NCI-H748 treated with DMSO at 0.1 percent for 48 hours (cell line): ENCODE data around the gene TRAPPC6A.
A peak's percentile ranks its signal among the peaks of the same experiment; 100 is the strongest.
"Not testable (repeated sequence)": the region's sequence is repeated elsewhere in the genome, so short reads cannot be mapped to it uniquely, and the experiment has no call there.

Experiments used
- DNase-seq: peaks from one replicate; lab custom pipeline; 2025; lab: John Stamatoyannopoulos, UW

Gene TRAPPC6A

DNA sequence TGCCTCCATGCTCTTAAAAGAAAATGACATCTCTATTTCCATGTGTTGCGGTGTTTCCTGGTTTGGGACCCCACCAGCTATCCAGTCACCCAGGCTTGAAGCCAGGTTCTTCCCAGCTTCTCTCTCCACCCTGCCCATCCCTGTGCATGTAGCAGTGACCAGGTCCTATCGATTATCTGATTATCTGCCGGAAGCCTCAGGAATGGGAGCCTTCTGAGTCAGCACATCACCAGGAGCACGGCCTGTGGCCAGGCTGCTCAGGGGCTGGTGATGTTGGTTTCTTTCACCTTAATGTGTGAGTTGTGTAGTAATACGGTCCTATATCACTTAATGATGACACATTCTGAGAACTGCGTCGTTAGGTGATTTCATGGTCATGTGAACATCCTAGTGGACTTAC is 51.4 kb downstream of the TRAPPC6A start:
- no peak for DNase-seq

DNA sequence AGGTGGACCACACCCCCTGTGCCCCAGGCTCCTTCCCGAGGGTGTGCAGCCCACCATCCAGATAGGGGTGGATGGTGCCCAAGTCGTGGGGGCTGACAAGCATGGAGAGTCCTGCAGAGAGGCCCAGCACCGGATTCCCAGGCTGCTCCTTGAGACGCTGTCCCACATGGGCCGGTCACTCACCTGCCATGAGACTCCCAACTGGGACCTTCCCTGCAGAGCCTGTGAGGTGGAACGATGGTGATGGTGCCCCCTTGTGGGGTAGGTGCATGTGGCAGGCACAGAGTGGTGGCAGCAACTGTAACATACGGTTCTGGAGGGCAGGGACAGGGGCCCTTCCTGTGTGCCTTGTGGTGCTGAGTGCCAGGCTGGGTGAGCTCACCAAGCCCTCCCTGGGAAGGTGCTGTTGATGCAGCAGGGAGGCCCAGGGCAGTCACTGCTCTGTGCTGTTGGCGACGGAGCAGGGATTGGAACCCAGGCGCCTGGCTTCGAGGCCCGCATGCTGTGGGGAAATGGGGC is 52.0 kb downstream of the TRAPPC6A start:
- no peak for DNase-seq

DNA sequence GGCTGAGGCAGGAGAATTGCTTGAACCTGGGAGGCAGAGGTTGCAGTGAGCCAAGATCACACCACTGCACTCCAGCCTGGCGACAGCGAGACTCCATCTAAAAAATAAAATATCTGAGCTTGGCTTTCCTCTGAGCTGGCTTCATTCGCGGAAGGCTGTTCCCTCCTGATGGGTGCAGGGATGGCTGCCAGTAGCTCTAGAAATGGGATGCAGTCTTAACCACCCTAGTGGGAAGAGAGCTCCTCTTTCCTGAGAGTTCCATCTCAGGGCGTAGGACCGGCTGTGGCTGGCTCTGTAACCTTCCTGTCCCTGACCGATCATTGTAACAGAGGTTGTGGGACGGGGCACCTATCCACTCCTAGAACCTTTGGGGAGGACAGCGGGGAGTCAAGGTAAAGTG is 52.7 kb downstream of the TRAPPC6A start:
- DNase-seq: no peak

DNA sequence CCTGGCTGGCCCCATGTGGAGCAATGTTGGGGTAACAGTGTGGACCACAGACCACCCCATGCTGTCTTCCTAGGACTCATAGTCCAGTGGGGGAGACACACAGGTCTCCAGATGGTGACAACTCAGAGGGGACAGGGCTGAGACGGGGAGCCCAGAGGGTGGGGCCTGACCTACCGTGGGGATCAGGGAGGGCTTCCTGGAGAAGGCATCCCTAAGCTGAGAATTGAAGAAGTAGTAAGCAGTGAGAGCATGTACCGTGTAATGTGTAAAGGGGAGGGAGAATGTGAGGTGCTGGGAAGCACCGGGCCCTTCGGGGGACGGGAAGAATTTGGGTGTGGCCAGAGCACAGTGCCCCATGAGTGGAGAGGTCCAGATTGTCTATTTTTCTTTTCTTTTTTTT is 54.0 kb downstream of the TRAPPC6A start:
- DNase-seq: no peak

DNA sequence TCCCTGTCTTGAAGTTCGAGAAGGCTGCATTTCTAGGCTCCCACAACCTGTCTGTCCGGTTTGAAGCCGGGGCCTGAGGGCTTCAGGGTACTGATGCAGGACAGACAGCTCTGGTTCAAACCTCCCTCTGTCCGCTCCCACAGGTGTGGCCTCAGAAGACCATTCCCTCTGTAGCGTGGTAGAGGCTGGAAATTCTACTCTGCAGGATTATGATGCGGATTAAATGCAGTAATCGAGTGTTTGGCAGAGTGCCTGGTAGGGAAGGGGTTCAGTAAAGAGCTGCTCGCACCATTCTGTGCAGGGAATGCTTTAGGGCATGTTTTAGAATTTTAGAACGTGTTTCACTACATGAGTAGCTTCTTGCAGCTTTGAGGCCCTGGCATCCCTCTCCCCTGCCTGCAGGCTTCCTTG is 54.6 kb downstream of the TRAPPC6A start:
- DNase-seq: no peak

DNA sequence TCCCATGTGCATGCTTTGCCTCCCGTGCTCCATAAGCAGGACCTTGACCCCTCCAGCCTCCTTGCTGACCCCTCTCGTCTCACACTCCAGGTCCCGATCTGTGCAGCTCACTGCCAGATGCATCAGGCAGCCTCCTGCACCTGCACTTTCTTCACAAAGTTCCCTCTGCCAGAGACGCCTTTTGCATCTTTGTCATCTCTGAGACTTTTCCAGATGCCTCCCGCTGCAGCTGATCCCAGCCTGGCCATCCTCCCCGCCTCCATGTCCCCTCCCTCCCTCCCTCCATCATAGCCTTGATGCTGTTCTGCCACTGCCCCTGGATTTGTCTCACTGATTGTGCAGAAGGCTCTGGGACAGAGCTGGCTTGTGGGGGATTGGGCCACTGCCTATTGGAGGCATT is 55.2 kb downstream of the TRAPPC6A start:
- no peak for DNase-seq

DNA sequence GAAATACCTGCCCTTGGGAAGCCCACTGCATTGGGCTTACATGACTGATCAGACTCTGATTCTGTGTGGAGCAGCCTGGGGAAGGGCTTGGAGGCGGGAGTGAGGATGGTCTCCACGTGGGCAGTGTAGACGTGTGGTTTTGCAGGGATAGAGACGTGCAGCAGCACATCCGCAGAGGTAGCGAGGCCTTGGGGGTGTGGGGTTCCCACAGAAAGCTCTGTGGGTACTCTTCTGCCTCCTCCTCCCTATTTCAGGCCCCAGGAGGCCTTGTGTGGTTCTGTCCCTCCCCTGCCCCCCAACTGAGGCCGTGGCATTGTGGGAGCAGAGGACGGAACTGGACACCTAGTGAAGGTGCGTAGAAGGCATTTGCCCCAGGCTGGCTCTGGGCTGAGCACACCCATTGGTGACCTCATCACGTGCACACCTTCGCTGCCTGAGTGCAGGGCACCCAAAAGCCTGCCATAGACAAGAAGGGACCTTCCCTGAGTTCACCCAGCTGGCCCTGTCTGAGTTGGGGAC is 56.2 kb downstream of the TRAPPC6A start:
- no peak for DNase-seq

DNA sequence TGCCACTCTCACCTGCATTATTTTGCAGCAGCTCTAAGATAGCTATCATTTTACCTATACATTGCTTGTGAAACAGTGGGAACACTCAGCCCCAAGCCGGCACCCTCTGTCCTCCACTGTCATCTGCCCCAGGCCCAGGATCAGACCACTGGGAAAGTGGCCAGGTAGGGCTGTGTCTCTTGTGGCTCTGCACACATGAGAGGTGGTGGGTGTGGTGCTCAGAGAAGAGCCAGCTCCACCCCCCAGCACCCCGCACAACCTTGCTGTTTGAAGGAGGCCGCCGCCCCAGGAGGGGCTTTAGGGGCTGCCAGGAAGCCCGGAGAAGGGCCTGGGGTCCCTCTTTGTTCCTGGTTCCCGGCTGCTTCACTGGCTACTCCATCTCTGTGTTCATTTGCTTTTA is 58.5 kb downstream of the TRAPPC6A start:
- no peak for DNase-seq

DNA sequence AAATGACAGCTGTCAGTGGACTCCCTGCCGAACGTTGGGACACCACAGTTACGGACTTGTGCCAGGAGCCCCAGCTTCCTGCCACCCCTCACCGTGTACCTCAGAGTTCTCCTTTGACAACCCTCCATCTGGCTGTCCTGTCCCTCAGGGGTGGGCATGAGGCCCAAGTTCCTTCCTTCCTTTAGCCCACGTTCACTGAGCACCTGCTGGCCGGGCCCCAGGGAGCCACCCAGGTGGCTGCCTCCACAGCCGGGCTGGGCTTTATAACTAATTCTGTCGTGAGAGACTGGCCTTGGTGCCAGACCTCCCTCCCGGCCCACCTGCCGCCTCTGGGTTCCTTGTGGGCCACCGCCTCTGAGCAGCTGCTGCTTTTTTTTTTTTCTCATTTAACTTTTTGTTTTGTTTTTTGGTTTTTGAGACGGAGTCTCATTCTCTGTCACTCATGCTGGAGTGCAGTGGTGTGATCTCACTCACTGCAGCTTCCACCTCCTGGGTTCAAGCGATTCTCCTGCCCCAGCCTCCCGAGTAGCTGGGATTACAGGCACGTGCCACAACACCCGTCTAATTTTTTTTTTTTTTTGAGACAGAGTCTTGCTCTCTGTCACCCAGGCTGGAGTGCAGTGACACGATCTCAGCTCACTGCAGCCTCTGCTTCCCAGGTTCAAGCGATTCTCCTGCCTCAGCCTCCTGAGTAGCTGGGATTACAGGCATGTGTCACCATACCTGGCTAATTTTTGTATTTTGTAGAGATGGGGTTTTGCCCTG is 59.3 kb downstream of the TRAPPC6A start:
- not testable (repeated sequence) for DNase-seq

DNA sequence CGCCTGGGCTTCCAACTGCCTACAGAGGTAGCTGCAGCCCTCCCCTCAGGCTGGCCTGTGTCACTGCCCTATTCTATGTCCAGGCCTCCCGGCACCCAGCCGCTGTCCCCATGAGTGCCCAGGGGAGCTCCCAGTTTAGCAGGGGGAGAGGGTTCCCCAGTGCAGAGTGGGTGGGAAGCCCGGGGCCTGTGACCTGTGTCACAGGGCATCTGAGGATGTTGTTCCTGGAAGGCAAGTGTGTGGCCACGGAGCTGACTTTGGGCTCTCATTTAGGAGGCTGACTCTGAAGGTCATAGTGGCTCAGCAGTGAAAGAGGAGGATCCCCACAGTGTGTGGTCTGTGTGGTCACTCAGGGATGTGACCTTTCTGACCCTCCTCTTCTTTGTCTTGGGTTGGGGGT is 59.9 kb downstream of the TRAPPC6A start:
- DNase-seq: no peak

DNA sequence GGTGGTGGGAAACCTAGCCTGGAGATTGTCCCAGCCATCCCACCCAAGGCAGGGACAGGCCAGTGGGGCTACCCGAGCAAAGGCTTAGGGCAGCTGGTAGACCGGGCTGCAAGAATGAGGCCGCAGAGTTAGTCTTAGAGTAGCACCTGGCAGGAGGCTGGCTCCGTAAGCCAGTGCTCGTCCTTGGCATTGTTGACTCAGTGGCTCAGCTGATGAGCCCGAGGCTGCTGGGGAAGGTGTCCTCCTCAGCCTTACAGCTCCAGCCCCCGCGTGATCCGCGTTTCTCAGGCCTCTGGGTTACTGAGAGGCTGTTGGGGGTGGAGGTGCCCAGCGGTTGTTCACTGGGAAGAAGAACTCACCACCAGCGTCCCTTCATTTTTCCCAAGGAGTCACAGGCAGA is 60.4 kb downstream of the TRAPPC6A start:
- DNase-seq: no peak

DNA sequence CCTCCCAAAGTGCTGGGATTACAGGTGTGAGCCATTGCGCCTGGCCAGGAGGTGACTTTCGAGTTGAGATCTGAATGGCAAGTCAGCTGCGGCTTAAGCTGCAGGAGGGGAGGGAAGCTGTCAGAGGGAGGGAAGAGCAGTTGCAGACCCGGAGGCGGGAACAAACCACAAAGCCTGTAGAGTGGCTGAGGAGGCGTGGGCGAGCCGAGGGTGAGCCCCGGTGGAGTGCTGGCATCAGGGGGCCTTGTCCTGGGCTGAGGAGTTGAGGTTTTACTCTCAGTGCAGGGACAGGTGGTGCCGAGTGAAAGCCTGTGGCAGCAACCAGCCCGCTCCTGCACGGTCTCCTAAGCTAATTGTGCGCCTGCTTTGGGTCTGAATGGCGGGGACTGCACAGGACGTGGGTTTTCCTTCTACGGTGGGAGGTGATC is 60.9 kb downstream of the TRAPPC6A start:
- DNase-seq: no peak

DNA sequence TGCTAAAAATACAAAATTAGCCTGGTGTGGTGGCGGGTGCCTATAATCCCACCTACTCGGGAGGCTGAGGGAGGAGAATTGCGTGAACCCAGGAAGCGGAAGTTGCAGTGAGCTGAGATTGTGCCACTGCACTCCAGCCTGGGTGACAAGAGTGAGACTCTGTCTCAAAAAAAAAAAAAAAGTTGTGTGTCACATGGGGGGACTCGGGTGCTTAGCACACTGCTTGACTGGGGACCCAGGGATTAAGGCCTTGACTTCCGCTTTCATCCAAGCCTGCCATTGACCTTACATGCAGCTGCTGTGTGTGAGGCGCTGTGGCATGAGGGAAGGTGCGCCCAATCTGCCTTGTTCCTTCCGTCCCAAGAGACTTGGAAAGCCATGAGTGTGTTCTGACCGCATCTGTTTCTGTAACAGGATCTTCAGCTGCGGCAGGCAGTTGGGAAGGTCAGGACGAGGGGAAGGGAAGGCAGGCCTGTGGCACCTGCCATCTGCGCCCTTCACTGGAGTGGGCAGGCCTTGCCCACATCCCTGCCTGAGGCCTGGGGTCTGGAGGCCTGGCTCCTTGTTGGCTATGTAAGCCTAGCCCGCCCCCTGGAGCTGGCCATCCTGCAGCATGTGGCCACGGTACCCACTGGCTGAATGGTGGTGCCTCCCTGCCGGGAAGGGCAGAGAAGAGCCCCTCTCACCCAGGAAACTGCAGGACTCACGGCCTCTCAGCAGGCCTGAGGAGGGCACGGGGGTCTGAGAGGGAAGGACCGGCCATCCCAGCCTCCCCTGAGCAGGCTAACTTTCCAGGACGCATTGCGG is 62.0 kb downstream of the TRAPPC6A start:
- no peak for DNase-seq

DNA sequence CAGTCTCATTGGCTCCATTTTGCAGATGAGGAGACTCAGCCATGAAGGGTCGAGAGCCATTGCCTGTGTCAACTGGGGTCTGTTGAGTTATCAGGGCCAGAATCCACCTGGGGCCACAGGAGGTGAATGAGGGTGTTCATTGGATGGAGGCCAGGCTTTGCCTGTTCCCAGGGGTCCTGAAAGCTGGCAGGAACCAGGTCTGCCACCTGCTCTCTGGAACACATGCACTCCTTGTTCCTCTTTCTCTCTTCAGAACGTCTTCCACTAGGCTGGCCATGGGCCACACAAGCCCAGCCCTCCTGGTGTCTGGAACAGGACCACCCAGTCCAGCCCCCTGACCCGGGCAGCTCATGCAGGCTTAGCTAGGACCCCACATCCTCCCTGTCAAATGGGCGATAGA is 63.9 kb downstream of the TRAPPC6A start:
- DNase-seq: no peak

DNA sequence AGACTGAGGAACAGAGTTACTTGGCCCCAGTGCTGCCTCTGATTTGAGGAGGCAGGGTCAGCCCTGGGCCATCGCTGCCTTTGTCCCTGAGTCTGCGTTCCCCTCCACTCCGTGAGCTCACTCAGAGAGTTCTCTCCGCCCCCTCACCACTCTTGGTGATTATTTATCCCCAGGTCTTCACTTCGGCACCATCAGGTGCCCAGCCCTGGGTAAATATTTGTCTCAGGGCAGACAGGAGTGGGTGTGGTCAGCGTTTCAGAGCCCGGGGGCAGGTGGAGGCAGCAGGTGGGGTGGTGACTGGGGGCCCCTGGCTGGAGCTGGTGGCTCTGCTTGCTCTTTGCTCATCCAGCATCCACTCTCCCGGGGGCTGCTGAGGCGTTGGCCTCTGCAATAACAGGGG is 64.4 kb downstream of the TRAPPC6A start:
- DNase-seq: peak; percentile 99
